ENCODE results near the gene PLGRKT.

Gene PLGRKT

GRCh38 chr9:5422276-5422675, 15.4 kb downstream of the PLGRKT start:
- no peaks in the 10 kb centered on the region for H3K36me3 ChIP-seq
- H3K27me3 ChIP-seq (ENCODE audit: insufficient read depth, low read depth, severe bottlenecking), result no peaks in the 10 kb centered on the region
- no peaks in the 10 kb centered on the region for H3K9me3 ChIP-seq (ENCODE audit: severe bottlenecking)
- no peak overlapping the region for H3K4me3 ChIP-seq (ENCODE audit: low read depth, low read length)
- no peak for DNase-seq
- TF ChIP-seq, protein P1, sequence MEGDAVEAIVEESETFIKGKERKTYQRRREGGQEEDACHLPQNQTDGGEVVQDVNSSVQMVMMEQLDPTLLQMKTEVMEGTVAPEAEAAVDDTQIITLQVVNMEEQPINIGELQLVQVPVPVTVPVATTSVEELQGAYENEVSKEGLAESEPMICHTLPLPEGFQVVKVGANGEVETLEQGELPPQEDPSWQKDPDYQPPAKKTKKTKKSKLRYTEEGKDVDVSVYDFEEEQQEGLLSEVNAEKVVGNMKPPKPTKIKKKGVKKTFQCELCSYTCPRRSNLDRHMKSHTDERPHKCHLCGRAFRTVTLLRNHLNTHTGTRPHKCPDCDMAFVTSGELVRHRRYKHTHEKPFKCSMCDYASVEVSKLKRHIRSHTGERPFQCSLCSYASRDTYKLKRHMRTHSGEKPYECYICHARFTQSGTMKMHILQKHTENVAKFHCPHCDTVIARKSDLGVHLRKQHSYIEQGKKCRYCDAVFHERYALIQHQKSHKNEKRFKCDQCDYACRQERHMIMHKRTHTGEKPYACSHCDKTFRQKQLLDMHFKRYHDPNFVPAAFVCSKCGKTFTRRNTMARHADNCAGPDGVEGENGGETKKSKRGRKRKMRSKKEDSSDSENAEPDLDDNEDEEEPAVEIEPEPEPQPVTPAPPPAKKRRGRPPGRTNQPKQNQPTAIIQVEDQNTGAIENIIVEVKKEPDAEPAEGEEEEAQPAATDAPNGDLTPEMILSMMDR (IDR thresholded peaks at IDR 0.05; ENCODE audit: low read depth, low read length), result no peak
- no peak overlapping the region for H3K27ac ChIP-seq

DNA sequence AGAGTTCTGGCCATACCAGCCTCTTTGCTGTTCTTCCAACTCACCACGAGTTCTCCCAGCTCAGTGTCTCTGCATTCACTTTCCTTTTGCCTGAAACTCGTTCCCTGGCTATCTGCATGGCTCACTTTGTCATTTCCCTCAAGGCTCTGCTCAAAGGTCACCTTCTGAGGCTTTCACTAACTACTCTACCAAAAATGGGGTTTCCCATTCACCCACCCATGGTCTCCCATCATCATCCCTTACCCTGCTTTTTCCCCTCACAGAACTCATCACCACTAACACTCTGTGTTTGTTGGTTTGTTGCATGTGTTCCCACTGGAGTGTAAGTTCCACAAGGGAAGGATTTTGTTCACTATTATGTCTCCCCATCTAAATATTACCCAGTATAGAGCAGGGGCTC, 16.6 kb downstream of the PLGRKT start:
- TF ChIP-seq, protein P1 (IDR thresholded peaks at IDR 0.05; ENCODE audit: low read depth, low read length), result no peak
- no peaks in the 10 kb centered on the region for H3K27me3 ChIP-seq (ENCODE audit: insufficient read depth, low read depth, severe bottlenecking)
- no peaks in the 10 kb centered on the region for H3K9me3 ChIP-seq (ENCODE audit: severe bottlenecking)
- no peaks in the 10 kb centered on the region for H3K36me3 ChIP-seq
- no peak overlapping the region for H3K4me3 ChIP-seq (ENCODE audit: low read depth, low read length)
- DNase-seq, result no peak
- no peak overlapping the region for H3K27ac ChIP-seq

- H3K4me3 ChIP-seq (ENCODE audit: low read depth, low read length), result no peak overlapping the region
- TF ChIP-seq, protein P1 (IDR thresholded peaks at IDR 0.05; ENCODE audit: low read depth, low read length), result no peak
- no peak for DNase-seq
- H3K36me3 ChIP-seq, result no peaks in the 10 kb centered on the region
- no peak overlapping the region for H3K27ac ChIP-seq
- H3K27me3 ChIP-seq (ENCODE audit: insufficient read depth, low read depth, severe bottlenecking), result no peaks in the 10 kb centered on the region
- no peaks in the 10 kb centered on the region for H3K9me3 ChIP-seq (ENCODE audit: severe bottlenecking)
These were observed 17.7 kb downstream of the PLGRKT start for GRCh38 chr9:5419987-5420386.

- DNase-seq, result no peak
- Histone ChIP-seq H3K27ac (no peak overlapping the region), H3K9me3 (ENCODE audit: severe bottlenecking) (no peaks in the 10 kb centered on the region), H3K4me3 (ENCODE audit: low read depth, low read length) (no peak overlapping the region), H3K36me3 (no peaks in the 10 kb centered on the region), H3K27me3 (ENCODE audit: insufficient read depth, low read depth, severe bottlenecking) (no peaks in the 10 kb centered on the region)
- TF ChIP-seq, protein P1 (IDR thresholded peaks at IDR 0.05; ENCODE audit: low read depth, low read length), result no peak
These were observed 19.2 kb downstream of the PLGRKT start for GRCh38 chr9:5418481-5418880.

GRCh38 chr9:5416953-5417352, 20.8 kb downstream of the PLGRKT start:
- TF ChIP-seq, protein P1 (IDR thresholded peaks at IDR 0.05; ENCODE audit: low read depth, low read length), result no peak
- no peaks in the 10 kb centered on the region for H3K9me3 ChIP-seq (ENCODE audit: severe bottlenecking)
- H3K27ac ChIP-seq, result no peak overlapping the region
- H3K4me3 ChIP-seq (ENCODE audit: low read depth, low read length), result no peak overlapping the region
- H3K36me3 ChIP-seq, result no peaks in the 10 kb centered on the region
- H3K27me3 ChIP-seq (ENCODE audit: insufficient read depth, low read depth, severe bottlenecking), result no peaks in the 10 kb centered on the region
- no peak for DNase-seq

- TF ChIP-seq, protein P1 (IDR thresholded peaks at IDR 0.05; ENCODE audit: low read depth, low read length), result no peak
- H3K4me3 ChIP-seq (ENCODE audit: low read depth, low read length), result no peak overlapping the region
These were observed 29.1 kb downstream of the PLGRKT start for GRCh38 chr9:5408596-5408995.

More at GRCh38 chr9:5408596-5408995, 29.1 kb downstream of the PLGRKT start:
- H3K9me3 ChIP-seq (ENCODE audit: severe bottlenecking), result no peaks in the 10 kb centered on the region
- no peak overlapping the region for H3K27ac ChIP-seq
- H3K36me3 ChIP-seq, result no peaks in the 10 kb centered on the region
- no peak for DNase-seq
- no peaks in the 10 kb centered on the region for H3K27me3 ChIP-seq (ENCODE audit: insufficient read depth, low read depth, severe bottlenecking)

All from WERI-Rb-1 (cell line).